ENCODE measurements around the gene VAV3.
"Not testable (repeated sequence)": the region's sequence is repeated elsewhere in the genome, so short reads cannot be mapped to it uniquely, and the experiment has no call there.

VAV3 gene

DNA sequence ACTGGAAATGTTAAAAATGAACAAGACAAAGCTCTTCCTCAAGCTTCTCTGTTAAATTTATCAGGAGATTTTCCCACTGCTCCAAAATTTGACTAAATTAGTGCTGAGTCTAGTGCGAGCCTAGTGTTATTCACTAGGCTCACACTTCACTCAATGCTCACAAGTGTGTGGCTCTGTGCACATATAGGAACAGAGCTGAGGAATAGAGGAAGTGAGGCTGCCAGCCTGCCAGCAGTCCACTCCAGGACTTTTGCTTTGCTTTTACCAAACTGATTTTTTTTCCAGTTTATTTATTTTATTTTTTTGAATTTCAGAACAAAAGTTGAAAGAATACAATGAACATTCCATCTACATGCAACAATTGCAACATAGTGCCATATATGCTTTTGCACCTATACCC is 87.2 kb downstream of the VAV3 start:
- no peak for DNase-seq

- no peak for DNase-seq
These were observed 87.9 kb downstream of the VAV3 start for GRCh38 chr1:107877092-107877491.

DNA sequence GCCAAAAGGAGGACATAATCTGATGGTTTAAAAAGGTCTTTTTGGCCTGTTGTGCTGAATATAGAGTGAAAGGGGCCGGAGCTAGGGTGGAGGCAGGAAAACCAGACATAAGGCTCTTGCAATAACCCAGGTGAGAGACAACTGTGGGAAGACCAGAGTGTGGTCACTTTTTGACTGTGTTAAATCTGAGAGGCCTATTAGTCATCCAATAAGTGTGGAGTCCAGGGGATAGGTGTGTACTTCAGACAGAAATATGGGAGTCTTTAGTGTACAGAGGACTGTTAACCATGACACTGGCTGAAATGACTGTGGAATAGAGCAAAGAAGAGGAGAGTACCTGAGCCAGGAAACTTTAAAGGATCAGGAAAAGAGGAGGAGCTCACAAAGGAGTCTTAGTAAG is 89.3 kb downstream of the VAV3 start:
- no peak for DNase-seq

- DNase-seq = no peak
These were observed 90.8 kb downstream of the VAV3 start for GRCh38 chr1:107874221-107874620.

DNA sequence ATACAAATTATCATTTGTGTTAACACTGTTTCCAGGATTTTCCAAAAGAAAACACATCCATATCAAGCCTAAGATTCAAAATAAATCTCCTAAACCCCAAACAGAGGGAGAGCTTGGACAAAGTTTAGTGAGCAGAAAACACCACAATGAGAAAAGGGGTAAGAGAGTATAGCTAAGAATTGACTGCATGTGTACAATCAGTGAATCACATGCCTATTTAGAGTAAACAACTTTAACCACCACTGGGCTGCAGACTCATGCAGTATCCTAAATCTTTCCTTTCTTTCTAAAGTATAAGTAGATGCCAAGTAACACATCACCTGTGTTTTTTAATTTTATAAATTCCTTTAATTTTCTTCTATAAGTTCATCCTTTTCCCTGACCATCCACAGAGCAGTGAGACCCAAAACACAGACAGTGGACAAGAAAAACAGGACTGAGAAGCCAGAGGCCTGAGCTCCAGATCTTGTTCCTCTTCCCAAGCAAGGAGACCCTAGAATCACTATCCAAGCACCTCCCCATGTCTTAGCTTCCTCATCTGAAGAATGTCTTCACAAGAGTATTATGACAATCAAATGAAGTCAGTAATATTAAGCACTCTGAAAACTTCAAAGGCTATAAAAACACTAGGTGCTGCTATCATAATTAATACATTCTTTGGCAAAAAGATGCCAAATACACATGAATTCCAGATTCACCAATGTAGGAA is 93.1 kb downstream of the VAV3 start:
- DNase-seq = no peak

- no peak for DNase-seq
These were observed 93.7 kb downstream of the VAV3 start for GRCh38 chr1:107871259-107871658.

DNA sequence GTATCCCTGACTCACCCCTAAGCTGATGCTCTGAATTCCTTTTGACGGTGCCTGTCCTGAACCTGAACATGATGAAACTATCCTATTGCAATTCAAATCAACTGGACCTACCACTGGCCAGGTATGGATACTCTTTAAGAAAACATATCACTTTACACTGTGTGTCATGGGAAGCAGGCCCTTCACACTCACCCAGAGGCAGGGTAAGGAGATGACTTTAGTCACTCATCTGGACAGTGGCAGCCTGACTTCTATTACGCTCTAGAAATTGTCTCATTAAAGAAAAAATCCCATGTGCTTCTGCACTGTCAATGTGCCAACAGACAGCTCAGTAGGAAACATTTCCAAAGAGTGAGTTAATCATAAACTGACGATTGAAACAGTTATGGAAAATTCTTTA is 94.3 kb downstream of the VAV3 start:
- DNase-seq = no peak

- no peak for DNase-seq
These were observed 97.1 kb downstream of the VAV3 start for GRCh38 chr1:107867897-107868296.

DNA sequence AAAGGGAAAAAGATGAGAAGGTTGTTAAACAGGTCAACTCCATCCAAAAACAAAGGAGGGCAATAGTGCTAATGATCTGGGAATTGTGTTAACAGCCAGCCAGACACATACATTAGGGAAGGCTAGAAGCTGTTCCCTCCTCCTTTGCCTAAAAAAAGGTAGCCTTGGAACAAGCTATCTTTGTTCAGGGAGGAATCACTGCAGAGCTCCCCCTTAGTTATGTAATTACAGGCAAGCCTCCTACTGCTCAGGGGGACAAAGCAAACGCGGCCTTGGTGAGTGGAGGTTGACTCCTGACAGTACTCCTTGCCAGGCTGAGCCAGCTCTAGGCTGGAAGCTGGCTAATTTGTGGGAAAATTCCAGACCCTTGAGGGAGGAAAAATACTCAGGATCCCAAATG is 97.6 kb downstream of the VAV3 start:
- DNase-seq = no peak

- no peak for DNase-seq
These were observed 98.1 kb downstream of the VAV3 start for GRCh38 chr1:107866870-107867269.

DNA sequence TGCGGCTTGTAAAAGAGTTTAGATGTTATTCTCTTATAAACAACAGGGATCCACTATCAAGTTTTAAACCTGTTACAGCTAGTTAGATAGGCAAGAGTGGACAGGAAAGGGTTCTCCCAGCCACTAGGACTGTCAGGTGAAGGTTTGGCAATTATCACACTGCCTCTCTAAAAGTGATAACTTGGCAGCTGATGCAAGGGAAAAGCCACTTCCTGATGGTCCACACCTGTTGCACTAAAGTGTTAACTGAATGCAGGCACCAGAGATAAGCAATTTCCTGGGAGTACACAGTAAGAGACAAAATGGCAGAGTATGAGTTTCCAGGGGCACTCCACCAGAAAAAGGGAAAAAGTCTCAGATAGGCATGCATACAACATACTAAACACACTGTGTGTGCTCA is 99.4 kb downstream of the VAV3 start:
- no peak for DNase-seq

DNA sequence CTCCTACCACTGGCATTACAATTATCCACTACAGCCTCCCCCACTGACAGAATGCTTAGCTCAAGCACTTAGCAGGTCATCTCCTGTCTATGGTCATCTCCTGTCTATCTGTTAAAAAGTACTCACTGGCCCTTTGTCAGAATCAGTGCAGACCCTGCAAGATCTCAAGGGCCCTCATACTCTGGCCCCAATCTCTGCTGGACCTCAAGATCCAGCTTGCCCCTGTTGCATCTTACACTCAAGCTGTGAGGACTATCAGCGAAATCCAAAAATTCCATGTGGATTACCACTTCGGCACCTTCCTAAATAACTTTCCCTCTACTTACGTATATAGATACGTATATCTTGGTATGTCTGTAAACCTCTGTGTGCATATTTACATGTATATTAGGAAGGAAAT is 101.6 kb downstream of the VAV3 start:
- no peak for DNase-seq

GRCh38 chr1:107862064-107862463 is 102.9 kb downstream of the VAV3 start:
- DNase-seq = no peak

DNA sequence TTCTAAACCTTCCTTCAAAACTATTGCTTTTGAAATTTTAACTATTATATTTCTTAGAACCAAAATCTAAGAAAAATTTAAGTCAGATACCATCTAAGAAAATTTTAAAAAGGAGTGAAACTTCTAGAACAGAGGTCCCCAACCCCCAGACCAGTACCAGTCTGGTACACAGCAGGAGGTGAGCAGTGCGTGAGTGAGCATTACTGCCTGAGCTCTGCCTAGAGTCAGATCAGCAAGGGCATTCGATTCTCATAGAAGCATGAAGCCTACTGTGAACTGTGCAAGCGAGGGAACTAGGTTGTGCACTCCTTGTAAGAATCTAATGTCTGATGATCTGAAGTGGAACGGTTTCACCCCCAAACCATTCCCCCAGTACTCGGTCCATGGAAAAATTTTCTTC is 106.7 kb downstream of the VAV3 start:
- DNase-seq = no peak

DNA sequence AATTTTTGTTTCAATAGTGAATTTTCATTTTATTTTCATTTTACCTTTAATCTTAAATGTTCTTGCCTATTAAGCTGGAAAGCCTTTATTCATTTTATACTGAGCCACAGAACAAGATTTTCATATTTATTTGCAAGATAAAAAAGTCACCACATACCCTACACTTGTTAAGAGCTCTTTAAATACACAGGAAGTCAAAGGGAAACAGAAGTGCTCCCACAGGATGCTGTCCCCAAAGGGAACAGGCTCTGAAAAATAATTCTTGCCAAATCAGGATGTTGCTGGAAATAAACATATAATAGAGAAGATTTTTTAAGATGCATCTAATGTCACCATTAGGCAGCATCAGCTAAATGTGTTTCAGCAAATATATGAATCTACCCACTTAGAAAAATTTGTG is 113.6 kb downstream of the VAV3 start:
- no peak for DNase-seq

DNA sequence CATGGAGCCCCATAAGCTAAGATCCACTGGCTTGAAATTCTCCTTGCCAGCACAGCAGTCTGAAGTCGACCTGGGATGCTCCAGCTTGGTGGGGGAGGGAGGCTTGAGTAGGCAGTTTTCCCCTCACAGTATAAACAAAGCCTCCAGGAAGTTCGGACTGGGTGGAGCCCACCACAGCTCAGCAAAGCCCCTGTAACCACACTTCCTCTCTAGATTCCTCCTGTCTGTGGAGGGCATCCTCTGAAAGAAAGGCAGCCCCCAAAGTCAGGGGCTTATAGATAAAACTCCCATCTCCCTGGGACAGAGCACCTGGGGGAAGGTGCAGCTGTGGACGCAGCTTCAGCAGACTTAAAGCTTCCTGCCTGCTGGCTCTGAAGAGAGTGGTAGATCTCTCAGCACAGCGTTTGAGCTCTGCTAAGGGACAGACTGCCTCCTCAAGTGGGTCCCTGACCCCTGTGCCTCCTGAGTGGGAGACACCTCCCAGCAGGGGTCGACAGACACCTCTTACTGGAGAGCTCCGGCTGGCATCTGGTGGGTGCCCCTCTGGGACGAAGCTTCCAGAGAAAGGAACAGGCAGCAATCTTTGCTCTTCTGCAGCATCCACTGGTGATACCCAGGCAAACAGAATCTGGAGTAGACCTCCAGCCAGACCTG is 120.3 kb downstream of the VAV3 start:
- DNase-seq = not testable (repeated sequence)

GRCh38 chr1:107843989-107844388 is 121.0 kb downstream of the VAV3 start:
- no peak for DNase-seq

GRCh38 chr1:107842241-107842640 is 122.7 kb downstream of the VAV3 start:
- no peak for DNase-seq

DNA sequence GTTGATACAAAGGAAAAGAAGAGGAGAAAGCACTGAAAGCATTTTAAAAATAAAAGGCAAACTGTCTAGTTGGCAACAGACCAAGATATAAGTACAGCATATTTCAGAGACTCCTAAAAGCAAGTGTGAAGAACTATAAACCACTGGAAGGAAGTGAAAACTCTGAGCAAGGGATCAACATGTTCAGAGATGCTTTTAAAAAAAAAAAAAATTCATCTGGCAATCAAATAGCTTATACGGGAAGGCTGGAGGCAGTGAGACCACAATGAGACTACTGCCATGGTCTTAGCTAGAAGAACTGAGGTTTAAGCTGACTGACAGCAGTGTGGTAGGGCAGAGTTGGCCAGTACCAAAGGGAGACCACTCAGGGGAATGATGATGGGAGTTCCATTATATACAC is 124.3 kb downstream of the VAV3 start:
- DNase-seq = no peak

DNA sequence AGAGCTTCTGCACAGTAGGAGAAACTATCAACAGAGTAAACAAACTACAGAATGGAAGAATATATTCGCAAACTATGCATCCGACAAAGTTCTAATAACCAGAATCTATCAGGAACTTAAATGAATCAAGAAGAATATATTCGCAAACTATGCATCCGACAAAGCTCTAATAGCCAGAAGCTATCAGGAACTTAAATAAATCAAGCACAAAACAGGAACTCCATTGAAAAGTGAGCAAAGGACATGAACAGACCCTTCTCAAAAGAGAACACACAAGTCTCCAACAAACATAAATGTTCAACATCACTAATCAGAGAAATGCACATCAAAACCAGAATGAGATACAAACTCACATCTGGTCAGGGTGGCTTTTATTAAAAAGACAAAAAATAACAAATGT is 126.9 kb downstream of the VAV3 start:
- DNase-seq = no peak

DNA sequence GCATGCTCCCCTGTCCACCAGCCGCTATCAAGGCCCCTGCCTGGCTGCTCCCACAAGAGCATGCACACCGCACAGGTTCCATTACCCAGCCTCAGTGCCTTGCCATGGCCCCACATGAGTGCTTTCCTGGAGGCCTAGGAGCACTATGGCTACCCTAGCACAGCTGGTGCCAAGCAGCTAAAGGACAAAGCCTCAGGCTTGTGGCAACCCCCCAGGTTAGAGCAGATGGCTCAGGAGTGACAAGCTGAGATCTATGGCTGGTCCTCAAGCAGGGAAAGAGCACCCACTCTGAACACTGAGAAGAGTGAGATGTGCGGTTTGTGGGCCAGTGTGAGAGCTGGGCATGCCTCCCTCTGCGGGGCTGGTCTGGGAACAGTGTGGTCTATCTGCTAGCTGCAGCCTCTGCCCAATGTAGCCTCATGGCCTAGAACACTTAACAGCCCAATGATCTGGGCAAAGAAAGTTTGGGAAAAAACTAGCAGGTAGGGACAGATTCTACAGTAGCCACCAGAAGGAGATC is 129.8 kb downstream of the VAV3 start:
- no peak for DNase-seq

DNA sequence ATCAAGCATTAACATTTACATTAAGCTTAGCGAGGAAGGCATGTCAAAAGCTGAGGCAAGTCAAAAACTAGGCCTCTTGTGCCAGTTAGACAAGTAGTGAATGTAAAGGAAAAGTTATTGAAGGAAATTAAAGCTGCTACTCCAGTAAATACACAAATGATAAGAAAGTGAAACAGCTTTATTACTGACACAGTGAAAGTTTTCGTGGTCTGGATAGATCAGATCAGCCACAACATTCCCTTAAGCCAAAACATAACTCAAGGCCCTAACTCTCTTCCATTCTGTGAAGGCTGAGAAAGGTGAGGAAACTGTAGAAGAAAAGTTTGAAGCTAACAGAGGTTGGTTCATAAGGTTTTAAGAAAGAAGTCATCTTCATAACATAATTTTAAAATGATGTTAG is 131.9 kb downstream of the VAV3 start:
- DNase-seq = no peak

- no peak for DNase-seq
These were observed 133.1 kb downstream of the VAV3 start for GRCh38 chr1:107831921-107832320.

GRCh38 chr1:107830526-107830925 is 134.5 kb downstream of the VAV3 start:
- DNase-seq = no peak

- no peak for DNase-seq
These were observed 134.9 kb downstream of the VAV3 start for GRCh38 chr1:107830075-107830474.

Data from activated T-cell treated with anti-CD3 and anti-CD28 coated beads, Interleukin-2, amount 50 U/mL, for 1 hour (primary cell).